HCT116 (cell line): ENCODE measurements around the gene CTDNEP1.

Experiments
- EZH2 ChIP-seq: fragments of 200-600 bp; sonication (generic); IDR thresholded peaks from 2 replicates; pipeline ENCODE4 v1.6.1; 2017; ENCODE audit warnings: antibody characterized with exemption, mixed run types
- EZH2phosphoT487 ChIP-seq: fragments of 200-600 bp; IDR thresholded peaks from 2 replicates; pipeline ENCODE4 v1.6.1; 2018; ENCODE audit warnings: antibody characterized with exemption, borderline replicate concordance
- POLR2A ChIP-seq: IDR thresholded peaks from 2 replicates; pipeline ENCODE4 v1.7.0; 2011; ENCODE audit warnings: borderline replicate concordance; ENCODE audit not compliant: insufficient read depth, insufficient read length; ENCODE audit errors: extremely low read depth
- POLR2AphosphoS5 ChIP-seq: IDR thresholded peaks from 2 replicates; pipeline ENCODE4 v1.6.1; 2011; ENCODE audit warnings: mild to moderate bottlenecking, low read depth, low read length, moderate library complexity
- SP1 ChIP-seq: IDR thresholded peaks from 2 replicates; pipeline ENCODE4 v1.6.1; 2012; ENCODE audit warnings: low read depth
- YY1 ChIP-seq: IDR thresholded peaks from 2 replicates; pipeline ENCODE4 v1.6.1; 2011; ENCODE audit warnings: low read length, low read depth, moderate library complexity, mild to moderate bottlenecking; ENCODE audit not compliant: insufficient replicate concordance; ENCODE audit errors: extremely low read depth
- ZNF274 ChIP-seq: fragments of 200-500 bp; sonication (Bioruptor generic); IDR thresholded peaks from 2 replicates; pipeline ENCODE4 v1.6.1; 2014; ENCODE audit warnings: mild to moderate bottlenecking, low read depth, low read length, inconsistent platforms
- TF ChIP-seq, protein P1 (sequence below), 3 experiments: fragments of 200-600 bp in 1 of 3; sonication (generic) in 1 of 3; IDR thresholded peaks in 2 of 3; conservative IDR thresholded peaks in 1 of 3; 2 replicates each; pipeline ENCODE4 v1.5.1; 2012 to 2017; ENCODE audit warnings: low read depth in 2 of 3, low read length in 2 of 3, antibody characterized with exemption in 1 of 3, borderline replicate concordance in 1 of 3, control low read depth in 1 of 3, mild to moderate bottlenecking in 1 of 3, mixed read lengths in 1 of 3, mixed run types in 1 of 3, moderate library complexity in 1 of 3; ENCODE audit not compliant: insufficient read depth in 1 of 3
- TF ChIP-seq, protein P2 (sequence below): IDR thresholded peaks from 2 replicates; pipeline ENCODE4 v1.6.1; 2012
- TF ChIP-seq, protein P3 (sequence below): IDR thresholded peaks from 2 replicates; pipeline ENCODE4 v1.6.1; 2012; ENCODE audit warnings: low read depth
- TF ChIP-seq, protein P4 (sequence below): IDR thresholded peaks from 2 replicates; pipeline ENCODE4 v1.6.1; 2012

DNA sequence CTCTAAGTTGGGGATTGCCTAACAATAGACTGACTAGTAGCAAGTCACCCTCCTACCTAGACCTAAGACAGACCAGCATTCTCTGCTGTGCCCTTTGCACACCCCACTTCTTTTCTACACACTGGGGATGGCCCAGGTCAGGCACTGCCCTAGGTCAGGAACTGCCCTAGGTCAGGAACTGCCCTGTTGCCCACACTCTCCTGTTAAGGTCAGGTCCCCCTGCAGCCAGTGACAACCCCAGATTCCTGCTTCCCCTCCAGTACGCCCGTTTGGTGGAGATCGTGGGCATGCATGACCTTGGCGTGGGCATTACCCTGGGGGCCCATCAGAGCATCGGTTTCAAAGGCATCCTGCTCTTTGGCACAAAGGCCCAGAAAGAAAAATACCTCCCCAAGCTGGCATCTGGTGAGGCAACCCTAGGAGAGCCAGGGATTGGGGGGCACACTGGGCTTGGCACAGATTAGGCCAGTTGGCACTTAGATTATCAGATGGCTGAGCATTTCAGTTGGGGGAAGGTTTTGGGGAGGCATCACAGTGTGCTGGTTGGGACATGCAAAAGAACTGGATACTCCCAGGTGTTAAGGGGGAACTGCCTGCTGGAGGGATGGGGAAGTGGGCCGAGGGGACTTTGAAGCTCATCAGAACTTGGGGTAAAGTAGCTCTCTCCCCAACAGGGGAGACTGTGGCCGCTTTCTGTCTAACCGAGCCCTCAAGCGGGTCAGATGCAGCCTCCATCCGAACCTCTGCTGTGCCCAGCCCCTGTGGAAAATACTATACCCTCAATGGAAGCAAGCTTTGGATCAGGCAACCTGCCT lies 30.0 kb downstream of the CTDNEP1 start:
- TF ChIP-seq EZH2 (no peak), POLR2A (no peak), ZNF274 (no peak), YY1 (no peak), SP1 (no peak), EZH2phosphoT487 (no peak), POLR2AphosphoS5 (no peak; the same call in 1 of the 2 replicates)
- TF ChIP-seq, protein P1, sequence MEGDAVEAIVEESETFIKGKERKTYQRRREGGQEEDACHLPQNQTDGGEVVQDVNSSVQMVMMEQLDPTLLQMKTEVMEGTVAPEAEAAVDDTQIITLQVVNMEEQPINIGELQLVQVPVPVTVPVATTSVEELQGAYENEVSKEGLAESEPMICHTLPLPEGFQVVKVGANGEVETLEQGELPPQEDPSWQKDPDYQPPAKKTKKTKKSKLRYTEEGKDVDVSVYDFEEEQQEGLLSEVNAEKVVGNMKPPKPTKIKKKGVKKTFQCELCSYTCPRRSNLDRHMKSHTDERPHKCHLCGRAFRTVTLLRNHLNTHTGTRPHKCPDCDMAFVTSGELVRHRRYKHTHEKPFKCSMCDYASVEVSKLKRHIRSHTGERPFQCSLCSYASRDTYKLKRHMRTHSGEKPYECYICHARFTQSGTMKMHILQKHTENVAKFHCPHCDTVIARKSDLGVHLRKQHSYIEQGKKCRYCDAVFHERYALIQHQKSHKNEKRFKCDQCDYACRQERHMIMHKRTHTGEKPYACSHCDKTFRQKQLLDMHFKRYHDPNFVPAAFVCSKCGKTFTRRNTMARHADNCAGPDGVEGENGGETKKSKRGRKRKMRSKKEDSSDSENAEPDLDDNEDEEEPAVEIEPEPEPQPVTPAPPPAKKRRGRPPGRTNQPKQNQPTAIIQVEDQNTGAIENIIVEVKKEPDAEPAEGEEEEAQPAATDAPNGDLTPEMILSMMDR (IDR thresholded peaks at IDR 0.05 in 2 of 3, conservative IDR thresholded peaks at IDR 0.05 in 1 of 3; ENCODE audit: borderline replicate concordance in 1 of 3, insufficient read depth in 1 of 3, low read depth in 2 of 3, low read length in 2 of 3), result no peak
- TF ChIP-seq, protein P2, sequence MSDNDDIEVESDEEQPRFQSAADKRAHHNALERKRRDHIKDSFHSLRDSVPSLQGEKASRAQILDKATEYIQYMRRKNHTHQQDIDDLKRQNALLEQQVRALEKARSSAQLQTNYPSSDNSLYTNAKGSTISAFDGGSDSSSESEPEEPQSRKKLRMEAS, result no peak
- TF ChIP-seq, protein P3, sequence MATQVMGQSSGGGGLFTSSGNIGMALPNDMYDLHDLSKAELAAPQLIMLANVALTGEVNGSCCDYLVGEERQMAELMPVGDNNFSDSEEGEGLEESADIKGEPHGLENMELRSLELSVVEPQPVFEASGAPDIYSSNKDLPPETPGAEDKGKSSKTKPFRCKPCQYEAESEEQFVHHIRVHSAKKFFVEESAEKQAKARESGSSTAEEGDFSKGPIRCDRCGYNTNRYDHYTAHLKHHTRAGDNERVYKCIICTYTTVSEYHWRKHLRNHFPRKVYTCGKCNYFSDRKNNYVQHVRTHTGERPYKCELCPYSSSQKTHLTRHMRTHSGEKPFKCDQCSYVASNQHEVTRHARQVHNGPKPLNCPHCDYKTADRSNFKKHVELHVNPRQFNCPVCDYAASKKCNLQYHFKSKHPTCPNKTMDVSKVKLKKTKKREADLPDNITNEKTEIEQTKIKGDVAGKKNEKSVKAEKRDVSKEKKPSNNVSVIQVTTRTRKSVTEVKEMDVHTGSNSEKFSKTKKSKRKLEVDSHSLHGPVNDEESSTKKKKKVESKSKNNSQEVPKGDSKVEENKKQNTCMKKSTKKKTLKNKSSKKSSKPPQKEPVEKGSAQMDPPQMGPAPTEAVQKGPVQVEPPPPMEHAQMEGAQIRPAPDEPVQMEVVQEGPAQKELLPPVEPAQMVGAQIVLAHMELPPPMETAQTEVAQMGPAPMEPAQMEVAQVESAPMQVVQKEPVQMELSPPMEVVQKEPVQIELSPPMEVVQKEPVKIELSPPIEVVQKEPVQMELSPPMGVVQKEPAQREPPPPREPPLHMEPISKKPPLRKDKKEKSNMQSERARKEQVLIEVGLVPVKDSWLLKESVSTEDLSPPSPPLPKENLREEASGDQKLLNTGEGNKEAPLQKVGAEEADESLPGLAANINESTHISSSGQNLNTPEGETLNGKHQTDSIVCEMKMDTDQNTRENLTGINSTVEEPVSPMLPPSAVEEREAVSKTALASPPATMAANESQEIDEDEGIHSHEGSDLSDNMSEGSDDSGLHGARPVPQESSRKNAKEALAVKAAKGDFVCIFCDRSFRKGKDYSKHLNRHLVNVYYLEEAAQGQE, result no peak
- TF ChIP-seq, protein P4, sequence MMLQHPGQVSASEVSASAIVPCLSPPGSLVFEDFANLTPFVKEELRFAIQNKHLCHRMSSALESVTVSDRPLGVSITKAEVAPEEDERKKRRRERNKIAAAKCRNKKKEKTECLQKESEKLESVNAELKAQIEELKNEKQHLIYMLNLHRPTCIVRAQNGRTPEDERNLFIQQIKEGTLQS, result no peak
